ENCODE results near the gene CMTM3. TPM values are rescaled to one million over a fixed set of nuclear protein-coding genes. Genes with fewer than 3 reads are reported as not detected.

The CMTM3 gene
- total and polyA plus RNA-seq, 9 of the 15 experiments (the other 6 are each of a cell fraction or from before 2014, with no cell fraction given) = 4.6 to 33.4 (median 17.5) TPM

GRCh38 chr16:66620429-66620795, 15.9 kb downstream of the CMTM3 start:
- Histone ChIP-seq H3K4me1 (replicated peaks in 1 of 2; ENCODE audit: control insufficient read depth in 2 of 2, insufficient read depth in 2 of 2, low read length in 2 of 2) (peaks cover 38 to 64% of the 10 kb centered on the region in 2 experiments), H3K4me2 (ENCODE audit: insufficient read depth, low read length) (peak overlapping the region; percentile 43; the same call in 1 of the 2 replicates), H4K20me1 (replicated peaks; ENCODE audit: control insufficient read depth, insufficient read depth, low read length) (no peaks in the 10 kb centered on the region), H3K27me3 (ENCODE audit: control insufficient read depth in 2 of 2, insufficient read depth in 2 of 2, low read length in 2 of 2) (no peaks in the 10 kb centered on the region), H3K27ac (ENCODE audit: extremely low read depth, low read depth, low read length) (peak overlapping the region; percentile 78), H3K4me3 (no peak overlapping the region), H3K36me3 (ENCODE audit: control insufficient read depth, insufficient read depth, low read length) (peaks cover 34% of the 10 kb centered on the region; the same call in 2 of the 3 replicates), H3K79me2 (ENCODE audit: control insufficient read depth, insufficient read depth, low read length) (no peaks in the 10 kb centered on the region), H3K9me1 (ENCODE audit: control insufficient read depth, insufficient read depth, low read length) (no peaks in the 10 kb centered on the region), H3K9me3 (replicated peaks; ENCODE audit: control insufficient read depth, insufficient read depth, low read depth, low read length) (no peaks in the 10 kb centered on the region), H3K9ac (ENCODE audit: insufficient read depth in 1 of 2, low read depth in 2 of 2, low read length in 2 of 2) (peak overlapping the region; percentile 35 to 87; a peak in 3 of 4 replicates), H2AFZ (ENCODE audit: low read depth, low read length) (peak overlapping the region; percentile 36; the same call in 1 of the 2 replicates)
- FAIRE-seq (no peak), ATAC-seq (no peak), DNase-seq (ENCODE audit: extremely low read depth in 1 of 4, low spot score in 3 of 4) (no peak)
- ChIA-PET CTCF (ENCODE audit: low intra/inter-chr PET ratio) (no interaction called here), POLR2A (interaction anchor here (0.5 to 3.6 kb wide), 11 partner anchors 9 to 362 kb away, joined by 3 to 31 read pairs (median 3); no protein-coding TSS in a partner anchor)
- BruUV-seq (replicated peaks) = no TSS peak
- in situ Hi-C loops (cut with MboI) = no loop called here
- WGBS (ENCODE audit: insufficient coverage, low coverage, missing lambda C conversion rate) = 25% methylated on average over 8 of the region's 8 CpGs
- intact Hi-C loops (cut with micrococcal nuclease) = no loop called here
- TF ChIP-seq PKNOX1 (IDR thresholded peaks at IDR 0.05) (peak; percentile 18; the same call in 1 of the 2 replicates), ATF4 (CRISPR knock-in tag; IDR thresholded peaks at IDR 0.05) (no peak), EGR1 (conservative IDR thresholded peaks at IDR 0.05) (peak; percentile 37; the same call in 1 of the 2 replicates), ZNF431 (CRISPR knock-in tag; IDR thresholded peaks at IDR 0.05) (no peak), ZSCAN29 (IDR thresholded peaks at IDR 0.05) (no peak), MTA1 (IDR thresholded peaks at IDR 0.05; ENCODE audit: borderline replicate concordance) (no peak), ZNF121 (CRISPR knock-in tag; conservative IDR thresholded peaks at IDR 0.05) (no peak), ZBTB7A (IDR thresholded peaks at IDR 0.05; ENCODE audit: borderline replicate concordance, control insufficient read depth, low read depth, low read length) (peak; percentile 34; the same call in 1 of the 2 replicates), ZFP36 (IDR thresholded peaks at IDR 0.05; ENCODE audit: low read depth, low read length, partially characterized antibody) (no peak), CREB5 (CRISPR knock-in tag; IDR thresholded peaks at IDR 0.05) (no peak), NR2C2 (CRISPR knock-in tag; IDR thresholded peaks at IDR 0.05) (no peak), NR2C2 (tag; IDR thresholded peaks at IDR 0.05) (peak; percentile 14; the same call in 1 of the 2 replicates), DEAF1 (CRISPR knock-in tag; IDR thresholded peaks at IDR 0.05) (no peak), MXI1 (IDR thresholded peaks at IDR 0.05; ENCODE audit: low read depth, low read length) (no peak), MBD1 (CRISPR knock-in tag; IDR thresholded peaks at IDR 0.05) (no peak), PHTF2 (CRISPR knock-in tag; IDR thresholded peaks at IDR 0.05) (no peak)
